Measurements from ENCODE around the gene PTPRA. TPM values are rescaled to one million over a fixed set of nuclear protein-coding genes. Genes with fewer than 3 reads are reported as not detected.

The PTPRA gene
- total and polyA plus RNA-seq, 2 of the 8 experiments (the other 6 are each of a cell fraction or from before 2014, with no cell fraction given) = 47.7 to 51.3 TPM

GRCh38 chr20:2948968-2949367, 75.7 kb downstream of the PTPRA start (continued):
- TF ChIP-seq RFX5 (IDR thresholded peaks at IDR 0.05; ENCODE audit: borderline replicate concordance, low read depth, low read length) (no peak), CTBP2 (IDR thresholded peaks at IDR 0.05; ENCODE audit: borderline replicate concordance, insufficient read depth, insufficient read length, low read length) (no peak), SP4 (IDR thresholded peaks at IDR 0.05; ENCODE audit: low read length) (no peak), FOSL1 (IDR thresholded peaks at IDR 0.05; ENCODE audit: insufficient read depth, low read depth, low read length) (no peak), KDM5A (IDR thresholded peaks at IDR 0.05; ENCODE audit: low read length) (no peak), CBX8 (IDR thresholded peaks at IDR 0.05; ENCODE audit: borderline replicate concordance, low read depth, low read length) (no peak), CHD1 (IDR thresholded peaks at IDR 0.05; ENCODE audit: low read depth, low read length) (no peak), SP2 (IDR thresholded peaks at IDR 0.05; ENCODE audit: low read length) (no peak)
